ENCODE results near the gene KCNH2.

The KCNH2 gene

GRCh38 chr7:150949564-150949963 is 28.6 kb downstream of the KCNH2 start:
- H3K27ac ChIP-seq: peak overlapping the region; percentile 20; the same call in 1 of the 2 replicates
- no peak for DNase-seq (ENCODE audit: low spot score)
- no peak for TF ChIP-seq CTCF (conservative IDR thresholded peaks at IDR 0.05; ENCODE audit: low read depth)
- POLR2A ChIA-PET (ENCODE audit: low non-redundant PET): no interaction called here
- CTCF ChIA-PET: interaction anchor here (0.6 kb wide), 1 partner anchor 69 kb away, joined by 3 read pairs; no protein-coding TSS in a partner anchor

GRCh38 chr7:150948791-150949251 is 29.3 kb downstream of the KCNH2 start:
- no peak for DNase-seq (ENCODE audit: low spot score)
- POLR2A ChIA-PET (ENCODE audit: low non-redundant PET): no interaction called here
- CTCF ChIA-PET: no interaction called here
- H3K27ac ChIP-seq: no peak overlapping the region
- no peak for TF ChIP-seq CTCF (conservative IDR thresholded peaks at IDR 0.05; ENCODE audit: low read depth)

- CTCF ChIA-PET: interaction anchor here (0.7 kb wide), 1 partner anchor 71 kb away, joined by 3 read pairs; no protein-coding TSS in a partner anchor
- DNase-seq (ENCODE audit: low spot score): no peak
- TF ChIP-seq CTCF (conservative IDR thresholded peaks at IDR 0.05; ENCODE audit: low read depth): no peak
- no peak overlapping the region for H3K27ac ChIP-seq
- POLR2A ChIA-PET (ENCODE audit: low non-redundant PET): no interaction called here
Measured at GRCh38 chr7:150947761-150948651, 30.1 kb downstream of the KCNH2 start.

- ChIA-PET CTCF (interaction anchor here (0.7 kb wide), 1 partner anchor 71 kb away, joined by 3 read pairs; no protein-coding TSS in a partner anchor), POLR2A (ENCODE audit: low non-redundant PET) (no interaction called here)
- TF ChIP-seq CTCF (conservative IDR thresholded peaks at IDR 0.05; ENCODE audit: low read depth): no peak
- no peak for DNase-seq (ENCODE audit: low spot score)
- 0 out of 2 replicates have a peak overlapping the region, but pooled peaks have one; percentile 92 for H3K27ac ChIP-seq
Measured at GRCh38 chr7:150947241-150947745, 30.8 kb downstream of the KCNH2 start.

GRCh38 chr7:150946421-150947240 is 31.5 kb downstream of the KCNH2 start:
- no peak for DNase-seq (ENCODE audit: low spot score)
- no peak for TF ChIP-seq CTCF (conservative IDR thresholded peaks at IDR 0.05; ENCODE audit: low read depth)
- ChIA-PET POLR2A (ENCODE audit: low non-redundant PET) (no interaction called here), CTCF (no interaction called here)
- H3K27ac ChIP-seq: peak overlapping the region; percentile 92

GRCh38 chr7:150945853-150946420 is 32.2 kb downstream of the KCNH2 start:
- no peak for DNase-seq (ENCODE audit: low spot score)
- ChIA-PET POLR2A (ENCODE audit: low non-redundant PET) (no interaction called here), CTCF (interaction anchor here (1.0 kb wide), 1 partner anchor 48 kb away, joined by 4 read pairs; no protein-coding TSS in a partner anchor)
- peak overlapping the region; percentile 92 for H3K27ac ChIP-seq
- TF ChIP-seq CTCF (conservative IDR thresholded peaks at IDR 0.05; ENCODE audit: low read depth): no peak
